HG03558 (cell line): ENCODE measurements around the gene VPS13D.
"Not testable (repeated sequence)": the region's sequence is repeated elsewhere in the genome, so short reads cannot be mapped to it uniquely, and the experiment has no call there.

ENCODE experiments used
- ATAC-seq: cut with Tn5 transposase; IDR thresholded peaks from one replicate; pipeline ENCODE4 v1.9.1; 2021; ENCODE audit warnings: moderate number of reproducible peaks; ENCODE audit not compliant: unreplicated experiment; ENCODE audit errors: extremely low read depth

Gene VPS13D

DNA sequence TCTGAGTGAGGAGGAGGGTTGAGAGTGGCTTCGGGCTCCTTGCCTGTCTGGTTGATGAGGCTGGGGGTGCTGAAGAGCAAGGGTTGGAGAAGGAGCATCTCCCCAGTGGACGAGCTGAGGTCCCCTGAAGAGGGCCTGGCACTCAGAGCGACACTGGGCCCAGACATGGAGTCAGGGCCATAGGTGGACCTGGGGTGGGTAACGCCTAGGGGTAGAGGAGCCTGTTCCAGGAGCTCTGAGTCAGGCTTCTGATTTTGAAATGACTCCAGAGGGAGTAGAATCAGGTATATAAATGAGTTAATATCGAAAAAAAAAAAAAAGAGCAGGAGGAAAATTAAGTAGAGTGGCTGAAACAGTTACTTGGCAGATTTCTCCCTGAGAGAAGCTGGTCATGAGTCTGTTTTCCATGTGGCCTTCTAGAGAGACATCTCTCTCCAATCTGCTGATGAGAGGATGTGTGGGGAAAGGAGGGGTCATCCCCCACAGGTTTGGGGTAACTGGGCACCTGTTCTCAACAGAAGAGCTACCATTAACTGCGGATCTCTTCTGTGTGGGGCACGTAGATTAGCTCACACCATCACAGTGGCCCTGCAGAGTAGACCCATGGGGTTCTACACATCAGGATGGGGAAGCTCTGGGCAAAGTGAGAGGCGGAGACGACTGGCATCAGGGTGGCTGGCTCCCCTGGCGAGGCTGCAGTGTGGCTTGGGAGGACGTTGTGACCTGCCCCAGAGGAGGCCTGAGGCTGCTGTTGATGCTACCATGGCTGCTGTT is 272.7 kb downstream of the VPS13D start:
- no peak for ATAC-seq

DNA sequence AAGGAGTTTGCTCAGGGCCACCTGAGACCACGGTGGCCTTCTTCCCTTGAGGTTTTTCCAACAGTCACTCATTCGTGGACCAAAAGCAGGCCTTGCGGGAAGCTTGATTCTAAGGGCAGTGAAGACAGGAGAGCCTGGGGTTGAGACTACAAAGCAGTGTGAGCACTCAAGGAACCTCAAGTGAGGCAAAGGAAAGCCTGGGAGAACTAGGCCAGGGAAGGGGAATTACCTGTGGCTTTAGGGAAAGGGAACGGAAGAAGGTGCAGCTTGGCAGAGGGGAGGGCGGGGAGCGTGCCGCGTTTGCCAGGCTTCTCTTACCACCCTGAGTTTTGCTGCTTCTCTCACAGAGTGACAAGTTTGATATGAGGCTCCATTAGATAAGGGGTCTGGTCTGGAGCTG is 273.9 kb downstream of the VPS13D start:
- ATAC-seq = no peak

DNA sequence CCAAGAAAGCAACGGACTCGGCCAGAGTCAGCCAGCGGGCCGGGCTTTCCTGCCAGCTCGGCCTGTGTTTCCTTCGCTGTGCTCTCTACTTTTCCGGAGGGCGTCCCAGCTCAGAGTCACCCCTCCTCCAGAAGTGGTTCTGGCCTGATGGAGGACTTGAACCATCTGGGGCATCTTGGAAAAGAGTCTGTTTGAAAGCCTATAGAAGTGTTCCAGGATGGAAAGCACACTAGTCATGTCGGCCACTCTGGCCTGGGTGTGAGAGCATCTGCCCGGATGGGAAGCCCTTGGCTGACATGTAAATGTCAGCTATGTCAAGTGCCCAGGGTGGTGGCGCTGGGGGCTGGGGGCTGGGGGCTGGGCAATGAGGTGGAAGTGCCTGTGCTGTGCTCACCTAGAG is 274.8 kb downstream of the VPS13D start:
- no peak for ATAC-seq

DNA sequence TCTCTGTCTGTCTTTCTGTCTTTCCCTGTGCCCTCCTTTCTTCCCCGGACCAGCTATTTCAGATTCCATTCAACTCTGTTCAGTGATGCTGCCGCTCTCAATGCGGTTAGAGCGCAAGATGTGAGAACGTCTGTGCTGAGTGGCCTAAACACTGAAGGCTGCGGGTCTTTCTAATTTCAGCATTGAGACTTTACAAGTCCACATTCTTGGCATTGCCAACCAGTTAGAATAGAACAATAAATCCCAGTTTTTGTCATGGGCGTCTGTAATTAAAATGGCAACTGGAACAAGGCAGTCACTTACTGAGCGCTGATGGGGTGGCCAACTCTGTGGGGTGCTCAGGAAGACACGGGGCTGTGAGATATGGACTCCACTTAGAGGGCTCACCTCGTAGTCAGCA is 275.4 kb downstream of the VPS13D start:
- ATAC-seq = no peak

DNA sequence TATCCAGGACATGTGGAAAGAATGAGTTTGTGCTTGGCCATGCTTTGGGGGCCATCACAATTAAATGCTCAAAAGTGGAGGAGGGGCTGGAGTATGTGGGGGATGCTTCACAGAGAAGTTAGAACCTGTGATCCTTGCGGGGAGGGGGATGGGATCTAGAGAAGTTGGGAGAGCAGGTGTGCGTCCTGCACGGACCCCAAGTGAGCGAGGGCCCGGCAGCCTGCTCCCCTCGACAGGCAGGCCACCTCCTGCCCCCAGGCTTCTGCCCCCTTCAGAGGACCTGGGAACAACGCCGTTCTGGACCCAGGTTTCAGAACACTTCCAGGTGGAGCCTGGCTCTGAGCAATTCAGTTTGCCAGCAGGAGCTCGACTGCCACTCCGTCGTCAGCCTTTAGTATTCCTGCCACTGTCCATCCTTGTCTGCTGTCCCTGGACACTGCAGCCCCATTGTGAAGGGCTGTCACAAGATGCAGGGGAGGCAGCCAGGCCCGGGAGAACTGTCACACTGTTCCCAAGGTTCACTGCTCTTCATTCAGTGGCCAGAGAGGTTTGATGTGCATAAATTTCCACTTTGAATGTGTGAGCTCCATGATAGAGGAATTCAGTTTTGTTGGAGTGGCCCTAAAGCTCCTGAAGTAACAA is 275.9 kb downstream of the VPS13D start:
- ATAC-seq = no peak

DNA sequence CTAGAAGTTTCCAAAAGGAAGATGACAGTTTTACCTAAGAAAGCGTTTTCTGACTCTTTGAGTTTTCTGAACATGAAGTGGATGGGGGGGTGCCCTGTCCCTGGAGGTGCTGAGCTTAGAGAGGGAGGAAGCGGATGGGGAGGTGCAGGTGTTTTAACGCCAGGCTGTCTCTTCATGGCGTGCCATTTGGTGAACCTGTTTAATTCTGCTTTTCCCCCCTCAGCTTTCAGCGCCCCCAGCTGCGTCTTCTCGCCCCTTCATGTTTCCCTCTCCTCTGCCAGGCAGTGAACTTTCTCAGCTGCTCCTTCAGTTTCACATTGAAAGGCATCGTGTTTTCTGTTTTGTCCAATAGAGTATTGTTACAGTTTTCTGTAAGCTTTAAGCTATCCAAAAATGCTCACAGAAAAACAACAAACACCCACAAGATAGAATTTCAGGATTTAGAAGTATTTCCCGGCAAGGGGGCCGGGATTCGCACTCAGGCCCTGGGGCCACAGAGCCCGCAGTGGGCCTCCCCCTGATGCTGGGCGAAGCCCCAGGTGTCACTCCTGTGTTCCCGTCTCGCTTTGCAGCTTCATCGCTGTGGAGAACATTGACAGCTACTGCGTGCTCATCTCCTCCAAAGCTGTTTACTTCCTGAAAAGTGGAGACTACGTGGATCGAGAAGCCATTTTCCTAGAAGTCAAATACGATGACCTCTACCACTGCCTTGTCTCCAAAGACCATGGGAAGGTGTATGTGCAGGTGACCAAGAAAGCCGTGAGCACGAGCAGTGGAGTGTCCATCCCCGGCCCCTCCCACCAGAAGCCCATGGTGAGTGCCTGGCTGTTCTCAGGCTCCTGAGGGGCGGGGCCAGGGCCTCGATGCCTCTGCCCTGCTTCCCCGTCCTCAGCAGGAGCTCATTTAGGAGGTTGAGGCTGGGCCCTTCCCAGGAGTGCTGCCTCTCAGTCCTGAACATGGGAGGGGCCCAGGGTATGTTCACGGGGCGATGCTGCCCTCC is 276.8 kb downstream of the VPS13D start:
- ATAC-seq = no peak

DNA sequence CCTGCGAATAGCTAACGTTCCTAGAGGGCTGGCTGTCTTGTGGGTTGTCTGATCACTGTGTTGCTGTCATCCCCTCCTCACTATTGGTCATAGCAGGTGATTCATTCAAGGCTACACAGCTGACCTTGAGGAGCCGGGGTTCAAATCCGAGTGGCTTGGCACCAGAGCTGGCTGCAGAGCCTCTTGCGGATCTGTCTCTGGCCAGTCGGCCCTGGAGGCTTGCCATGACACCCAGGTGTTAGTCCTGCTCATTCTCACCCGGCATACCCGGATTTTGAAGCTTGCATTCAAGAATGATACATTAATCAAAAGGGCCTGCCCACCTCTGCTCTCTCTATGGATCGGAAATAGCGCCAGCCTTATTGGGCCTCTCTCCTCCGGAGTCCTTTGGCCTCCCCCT is 277.8 kb downstream of the VPS13D start:
- ATAC-seq = no peak

DNA sequence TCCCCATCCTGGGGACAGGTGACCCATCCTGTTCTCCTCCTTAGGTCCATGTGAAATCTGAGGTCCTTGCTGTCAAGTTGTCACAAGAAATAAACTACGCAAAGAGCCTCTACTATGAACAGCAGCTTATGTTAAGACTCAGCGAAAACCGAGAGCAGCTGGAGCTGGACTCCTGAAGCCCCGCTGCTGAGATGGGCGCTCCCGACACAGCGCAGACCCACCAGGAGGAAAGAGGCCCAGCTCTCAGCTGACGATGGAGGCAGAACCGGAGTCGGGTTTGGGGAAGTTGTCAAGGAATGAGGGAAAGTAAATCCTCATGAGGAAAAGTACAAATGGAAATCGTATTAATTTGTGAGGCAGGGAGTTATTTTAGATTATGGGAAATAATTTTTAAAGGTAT is 279.0 kb downstream of the VPS13D start:
- no peak for ATAC-seq

DNA sequence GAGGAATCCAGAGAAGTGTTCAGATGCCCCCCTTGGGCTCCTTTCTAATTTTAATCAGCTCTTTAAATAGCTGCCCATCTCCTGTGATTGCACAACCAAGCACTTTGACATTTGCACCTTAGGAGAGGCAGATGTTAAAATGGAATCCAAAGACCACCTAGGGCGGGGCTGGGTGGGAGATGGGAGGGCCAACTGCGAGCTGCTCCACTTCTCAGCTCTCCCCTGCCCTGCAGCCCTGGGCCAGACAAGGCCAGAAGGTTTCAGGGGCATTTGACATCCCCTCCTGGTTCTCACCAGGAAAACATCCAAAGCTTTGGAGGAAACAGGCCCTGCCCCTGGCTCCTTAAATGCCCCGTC is 281.3 kb downstream of the VPS13D start:
- no peak for ATAC-seq

DNA sequence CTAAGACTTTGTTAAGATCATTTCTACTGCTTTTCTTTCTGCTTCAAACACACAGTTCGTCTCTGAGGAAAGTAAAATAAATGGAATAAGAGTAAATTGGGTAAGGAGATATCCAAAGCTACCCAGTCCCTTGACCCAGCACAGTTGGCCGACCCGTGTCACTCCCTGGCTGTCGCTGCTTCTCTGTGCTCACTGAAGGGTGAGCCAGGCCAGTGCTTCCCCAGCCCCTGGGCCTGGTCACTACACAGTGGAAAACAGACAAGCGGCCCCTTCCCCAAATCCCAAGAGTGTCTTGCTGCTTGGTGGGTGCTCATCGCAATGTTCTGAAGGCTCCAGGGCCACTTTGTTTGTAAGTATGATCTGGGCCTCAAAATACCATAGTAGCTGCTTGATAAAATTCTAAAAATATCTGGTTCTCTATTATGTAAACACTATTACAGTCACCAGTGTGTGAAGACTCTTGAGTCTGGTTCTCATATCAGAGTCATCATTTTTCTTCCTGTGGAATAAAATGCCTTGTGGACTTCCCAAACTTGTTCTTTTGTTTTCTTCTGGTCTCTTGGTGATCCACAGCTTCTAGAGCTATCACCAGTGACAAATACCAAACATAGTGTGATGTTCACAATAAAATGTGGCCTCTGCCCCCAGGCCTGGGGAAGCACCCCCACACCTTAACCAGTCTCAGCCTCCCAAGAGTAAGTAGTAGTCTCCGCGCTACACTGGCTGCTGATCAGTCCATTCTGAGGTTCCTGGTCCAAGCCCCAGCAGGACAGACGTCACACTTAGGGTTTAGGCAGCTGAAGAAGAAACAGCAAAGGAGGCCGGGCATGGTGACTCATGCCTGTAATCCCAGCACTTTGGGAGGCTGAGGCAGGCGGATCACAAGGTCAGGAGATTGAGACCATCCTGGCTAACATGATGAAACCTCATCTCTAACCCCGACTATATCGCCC is 282.0 kb downstream of the VPS13D start:
- no peak for ATAC-seq

DNA sequence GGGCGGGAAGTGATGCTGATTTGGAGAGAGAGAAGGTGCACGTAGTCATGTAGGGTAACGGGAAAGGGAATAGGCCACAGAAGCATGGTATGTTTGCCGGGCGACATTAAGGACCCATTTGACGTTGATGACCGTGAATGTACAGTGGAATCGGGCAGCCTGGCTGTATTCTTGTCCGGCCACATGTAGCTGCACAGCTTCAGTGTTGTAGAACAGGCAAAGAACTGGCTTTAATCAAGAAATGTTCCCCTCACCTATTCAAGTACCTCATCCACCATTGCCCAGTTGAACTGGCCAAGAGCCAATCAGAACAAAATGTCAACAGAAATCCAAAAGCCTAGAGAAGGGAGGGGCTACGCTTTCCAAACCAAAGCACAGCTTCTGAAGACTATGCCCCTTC is 283.4 kb downstream of the VPS13D start:
- ATAC-seq = no peak

DNA sequence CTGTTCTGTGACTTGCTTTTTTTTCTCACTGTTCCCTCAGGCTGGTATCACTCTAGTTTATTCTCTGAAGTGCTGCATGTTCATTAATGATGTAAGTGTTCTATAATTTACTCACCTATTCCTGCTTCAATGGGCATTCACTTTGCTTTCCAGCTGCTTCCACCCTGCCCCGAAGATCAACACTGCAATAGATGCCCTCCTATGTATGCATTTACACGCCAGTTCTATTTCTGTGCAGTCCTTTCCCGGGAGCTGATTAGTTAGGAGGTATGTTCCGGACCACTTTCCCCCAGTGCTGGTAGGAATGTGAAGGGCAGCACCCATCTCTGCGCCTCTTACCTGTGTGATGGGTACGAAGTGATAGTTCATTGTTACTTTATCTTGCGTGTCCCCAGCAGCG is 284.8 kb downstream of the VPS13D start:
- ATAC-seq = no peak

DNA sequence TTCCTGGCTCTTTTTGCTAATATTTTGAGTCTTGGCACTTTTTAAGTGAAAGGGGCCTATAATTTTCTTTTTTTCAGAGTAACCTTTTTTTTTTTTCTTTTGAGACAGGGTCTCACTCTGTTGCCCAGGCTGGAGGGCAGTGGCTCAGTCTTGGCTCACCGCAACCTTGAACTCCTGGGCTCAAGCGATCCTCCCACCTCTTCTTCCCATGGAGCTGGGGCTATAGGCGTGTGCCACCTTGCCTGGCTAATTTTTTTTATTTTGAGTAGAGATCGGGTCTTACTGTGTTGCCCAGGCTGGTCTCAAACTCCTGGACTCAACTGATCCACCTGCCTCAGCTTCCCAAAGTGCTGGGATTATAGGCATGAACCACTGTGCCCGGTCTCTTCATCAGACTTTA is 285.4 kb downstream of the VPS13D start:
- ATAC-seq = no peak

DNA sequence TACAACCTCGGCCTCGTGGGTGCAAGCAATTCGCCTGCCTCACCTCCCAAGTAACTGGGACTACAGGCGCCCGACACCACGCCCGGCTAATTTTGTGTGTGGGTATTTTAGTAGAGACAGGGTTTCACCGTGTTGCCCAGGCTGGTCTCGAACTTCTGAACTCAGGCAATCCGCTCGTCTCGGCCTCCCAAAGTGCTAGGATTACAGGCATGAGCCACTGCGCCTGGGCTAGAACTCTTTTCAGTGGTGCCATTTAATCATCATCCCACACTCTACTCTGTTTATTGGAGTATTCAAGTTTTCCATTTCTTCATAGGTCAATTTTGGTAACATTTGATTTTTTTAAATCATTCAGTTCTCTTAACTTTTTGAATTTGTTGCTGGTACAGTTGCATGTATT is 286.9 kb downstream of the VPS13D start:
- ATAC-seq = no peak

DNA sequence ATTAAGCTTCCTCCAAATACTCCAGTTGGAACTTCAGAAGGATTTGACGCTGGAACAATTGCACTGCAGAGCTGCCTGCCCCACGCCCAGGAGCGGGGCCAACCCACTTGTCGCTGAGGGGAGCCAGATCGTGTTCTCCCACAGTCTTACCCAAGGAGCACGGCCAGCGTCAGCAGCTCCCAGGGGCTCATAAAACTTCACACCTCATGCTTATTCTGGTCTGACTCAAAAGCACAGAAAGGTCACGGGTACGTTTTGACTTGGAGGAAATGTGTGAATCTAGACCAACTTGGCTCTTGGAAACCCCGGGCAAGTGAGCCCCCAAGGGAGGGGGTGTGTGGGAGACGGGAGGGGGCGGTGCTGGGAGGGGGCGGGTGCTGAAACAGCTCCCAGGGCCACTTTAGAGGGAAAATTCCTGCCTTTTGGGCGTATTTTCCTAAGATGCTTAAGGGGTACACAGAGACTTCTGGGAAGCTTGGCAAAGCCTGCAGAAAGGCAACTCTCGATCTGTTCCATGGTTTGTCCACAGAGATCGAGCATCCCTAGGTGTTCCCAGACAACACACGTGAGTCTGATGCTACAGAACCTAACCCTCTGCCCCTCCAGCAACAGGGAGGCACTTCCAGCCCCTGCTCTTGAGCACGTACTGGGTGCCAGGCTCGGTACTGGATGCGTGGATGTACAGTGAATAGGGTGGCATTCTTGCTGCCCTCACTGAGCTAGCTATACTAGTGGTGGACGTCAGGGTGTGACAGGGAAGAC is 289.3 kb downstream of the VPS13D start:
- no peak for ATAC-seq

DNA sequence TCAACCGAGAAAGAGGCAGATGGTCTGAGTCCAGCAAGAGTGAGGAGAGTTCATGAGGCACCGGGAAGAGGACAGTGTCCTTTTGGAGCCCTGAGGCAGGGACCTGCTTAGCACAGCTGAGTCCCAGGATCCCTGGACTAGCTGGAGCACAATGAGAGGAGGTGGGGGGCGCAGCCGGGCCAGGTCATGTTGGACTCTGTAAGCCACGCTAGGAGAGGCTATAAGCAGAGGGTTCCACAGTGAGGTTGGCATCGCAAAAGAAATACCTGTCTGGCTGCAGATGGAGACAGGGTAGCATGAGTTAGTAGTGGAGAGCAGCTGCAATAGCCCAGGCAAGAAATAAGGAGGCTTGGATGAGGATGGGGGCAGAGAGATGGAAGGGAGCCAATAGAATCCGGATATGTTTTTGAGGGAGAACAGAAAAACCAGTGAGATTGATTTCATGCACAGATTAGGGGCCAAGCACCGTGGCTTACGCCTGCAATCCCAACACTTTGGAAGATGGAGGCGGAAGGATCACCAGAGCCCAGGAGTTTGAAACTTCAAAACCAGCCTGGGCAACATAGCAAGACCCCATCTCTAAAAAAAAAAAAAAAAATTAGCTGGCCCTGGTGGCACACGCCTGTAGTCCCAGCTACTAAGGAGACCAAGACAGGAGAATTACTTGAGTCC is 290.0 kb downstream of the VPS13D start:
- ATAC-seq = no peak

DNA sequence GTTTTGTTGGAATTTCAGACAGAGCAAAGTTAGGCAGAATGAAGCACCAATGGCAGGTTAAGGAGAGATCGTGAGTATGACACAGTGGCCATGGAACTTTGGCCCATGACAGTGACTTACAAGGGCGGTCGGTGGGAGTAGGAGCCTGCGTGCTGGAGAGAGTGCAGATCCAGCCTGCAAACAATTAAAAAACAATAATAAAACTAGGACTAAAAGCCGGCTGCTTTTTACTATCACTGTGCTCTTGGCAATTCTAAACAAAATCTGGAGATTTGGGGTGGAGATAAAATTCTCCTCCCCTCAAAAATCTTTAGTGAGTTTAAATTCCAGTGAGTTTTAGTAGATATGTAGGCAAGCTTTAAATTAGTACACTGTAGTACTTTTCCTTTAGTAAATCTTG is 291.3 kb downstream of the VPS13D start:
- ATAC-seq = no peak

DNA sequence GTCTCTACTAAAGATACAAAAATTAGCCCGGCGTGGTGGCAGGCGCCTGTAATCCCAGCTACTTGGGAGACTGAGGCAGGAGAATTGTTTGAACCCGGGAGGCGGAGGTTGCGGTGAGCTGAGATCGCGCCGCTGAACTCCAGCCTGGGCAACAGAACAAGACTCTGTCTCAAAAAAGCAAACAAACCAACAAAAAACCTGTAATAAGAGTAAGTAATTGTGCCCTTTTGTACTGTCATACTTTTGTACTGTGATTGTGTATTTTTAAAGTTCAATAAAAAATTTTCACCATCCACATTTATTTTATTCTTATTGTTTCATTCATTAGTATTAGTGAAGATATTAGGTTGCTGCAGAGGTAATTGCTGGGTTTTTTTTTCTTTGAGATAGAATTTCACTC is 292.9 kb downstream of the VPS13D start:
- ATAC-seq = not testable (repeated sequence)

DNA sequence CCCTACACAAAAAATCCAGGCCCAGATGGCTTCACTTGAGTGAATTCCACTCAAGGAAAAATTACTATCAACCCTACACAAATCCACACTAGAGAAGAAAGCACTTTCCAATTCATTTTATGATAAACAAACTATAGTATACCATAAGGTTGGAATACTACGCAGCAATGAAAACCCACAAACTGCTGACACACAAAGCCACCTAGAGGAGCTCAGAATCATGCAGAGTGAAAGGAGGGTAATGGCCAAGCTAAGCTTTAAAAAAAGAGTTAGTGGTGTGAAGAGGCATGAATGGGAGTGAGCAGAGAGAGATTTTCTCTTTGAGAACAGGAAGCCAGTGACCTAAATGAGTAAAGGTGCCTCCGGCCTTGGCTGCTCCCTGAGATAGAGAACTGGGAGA is 294.4 kb downstream of the VPS13D start:
- ATAC-seq = no peak
